ENCODE measurements around the gene LPP.

DNA sequence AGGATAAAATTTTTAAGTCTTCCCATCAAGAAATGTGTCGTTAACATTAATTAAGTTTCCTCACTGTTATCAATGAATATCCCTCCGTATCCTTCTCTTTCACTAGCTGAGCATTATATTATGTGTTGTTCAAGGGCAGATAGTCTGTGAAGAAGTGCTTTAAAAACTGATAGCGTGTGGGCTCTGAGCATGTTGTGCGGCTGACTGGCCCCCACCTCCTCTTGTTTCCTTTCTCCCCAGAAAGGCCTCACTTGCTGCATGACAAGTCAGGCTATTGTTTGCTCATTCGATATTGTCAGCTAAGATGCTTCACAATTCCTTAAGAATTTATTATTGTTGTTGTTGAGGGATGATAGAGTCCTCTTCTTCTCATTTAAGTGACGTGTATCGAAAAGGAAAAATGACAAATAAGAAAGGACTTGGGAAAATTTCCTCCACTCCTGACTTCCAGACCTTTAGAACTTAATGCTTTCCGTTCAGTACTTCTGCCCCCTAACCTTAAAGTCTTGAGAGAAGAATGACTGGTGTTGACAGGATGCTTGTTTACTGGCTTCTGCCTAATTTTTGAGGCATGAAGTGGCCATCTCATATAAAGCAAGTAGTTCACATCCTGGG lies 298.3 kb downstream of the LPP start:
- TF ChIP-seq POLR2AphosphoS5 (IDR thresholded peaks at IDR 0.05; ENCODE audit: low read depth, low read length) (no peak), TAF1 (IDR thresholded peaks at IDR 0.05; ENCODE audit: borderline replicate concordance, insufficient read depth, low read length) (no peak), SIN3A (IDR thresholded peaks at IDR 0.05; ENCODE audit: borderline replicate concordance, insufficient read depth, low read length) (no peak), FOXP2 (optimal IDR thresholded peaks at IDR 0.05; ENCODE audit: borderline replicate concordance, extremely low read depth, extremely low read length, insufficient read depth) (no peak)
- TF ChIP-seq, protein P1, sequence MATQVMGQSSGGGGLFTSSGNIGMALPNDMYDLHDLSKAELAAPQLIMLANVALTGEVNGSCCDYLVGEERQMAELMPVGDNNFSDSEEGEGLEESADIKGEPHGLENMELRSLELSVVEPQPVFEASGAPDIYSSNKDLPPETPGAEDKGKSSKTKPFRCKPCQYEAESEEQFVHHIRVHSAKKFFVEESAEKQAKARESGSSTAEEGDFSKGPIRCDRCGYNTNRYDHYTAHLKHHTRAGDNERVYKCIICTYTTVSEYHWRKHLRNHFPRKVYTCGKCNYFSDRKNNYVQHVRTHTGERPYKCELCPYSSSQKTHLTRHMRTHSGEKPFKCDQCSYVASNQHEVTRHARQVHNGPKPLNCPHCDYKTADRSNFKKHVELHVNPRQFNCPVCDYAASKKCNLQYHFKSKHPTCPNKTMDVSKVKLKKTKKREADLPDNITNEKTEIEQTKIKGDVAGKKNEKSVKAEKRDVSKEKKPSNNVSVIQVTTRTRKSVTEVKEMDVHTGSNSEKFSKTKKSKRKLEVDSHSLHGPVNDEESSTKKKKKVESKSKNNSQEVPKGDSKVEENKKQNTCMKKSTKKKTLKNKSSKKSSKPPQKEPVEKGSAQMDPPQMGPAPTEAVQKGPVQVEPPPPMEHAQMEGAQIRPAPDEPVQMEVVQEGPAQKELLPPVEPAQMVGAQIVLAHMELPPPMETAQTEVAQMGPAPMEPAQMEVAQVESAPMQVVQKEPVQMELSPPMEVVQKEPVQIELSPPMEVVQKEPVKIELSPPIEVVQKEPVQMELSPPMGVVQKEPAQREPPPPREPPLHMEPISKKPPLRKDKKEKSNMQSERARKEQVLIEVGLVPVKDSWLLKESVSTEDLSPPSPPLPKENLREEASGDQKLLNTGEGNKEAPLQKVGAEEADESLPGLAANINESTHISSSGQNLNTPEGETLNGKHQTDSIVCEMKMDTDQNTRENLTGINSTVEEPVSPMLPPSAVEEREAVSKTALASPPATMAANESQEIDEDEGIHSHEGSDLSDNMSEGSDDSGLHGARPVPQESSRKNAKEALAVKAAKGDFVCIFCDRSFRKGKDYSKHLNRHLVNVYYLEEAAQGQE (IDR thresholded peaks at IDR 0.05; ENCODE audit: insufficient read depth in 1 of 2, low read depth in 2 of 2, low read length in 2 of 2): no peak
